Limb (tissue), 2 donors: ENCODE results near the gene TXNRD1.

Source experiments
- DNase-seq, 2 donors: peaks; one replicate each; pipeline ENCODE4 v3.0.0-alpha.2; 2016; ENCODE audit errors: extremely low spot score in 2 of 2

Gene TXNRD1

GRCh38 chr12:104299842-104300481 lies 84.4 kb downstream of the TXNRD1 start:
- no peak for DNase-seq

GRCh38 chr12:104303538-104304151 lies 88.1 kb downstream of the TXNRD1 start, which contains the start of gene EID3:
TSS of gene EID3 (plus strand) at chr12:104303739. CDS start at chr12:104303935, 196 bp downstream.
- peak; percentile 92 to 93 for DNase-seq

GRCh38 chr12:104304261-104305009 lies 88.9 kb downstream of the TXNRD1 start:
- DNase-seq = no peak

GRCh38 chr12:104305349-104305748 lies 89.8 kb downstream of the TXNRD1 start:
- DNase-seq = no peak

GRCh38 chr12:104306376-104306775 lies 90.8 kb downstream of the TXNRD1 start:
- no peak for DNase-seq

GRCh38 chr12:104306943-104307654 lies 91.5 kb downstream of the TXNRD1 start:
- no peak for DNase-seq

- no peak for DNase-seq
These were observed 92.0 kb downstream of the TXNRD1 start for GRCh38 chr12:104307655-104308000.

- no peak for DNase-seq
These were observed 93.9 kb downstream of the TXNRD1 start for GRCh38 chr12:104309446-104309993.

GRCh38 chr12:104310751-104311633 lies 95.4 kb downstream of the TXNRD1 start:
- DNase-seq = no peak

GRCh38 chr12:104312202-104312601 lies 96.6 kb downstream of the TXNRD1 start:
- DNase-seq = no peak

GRCh38 chr12:104312654-104313053 lies 97.1 kb downstream of the TXNRD1 start:
- no peak for DNase-seq

GRCh38 chr12:104313568-104314241 lies 98.1 kb downstream of the TXNRD1 start:
- no peak for DNase-seq

GRCh38 chr12:104314242-104314614 lies 98.6 kb downstream of the TXNRD1 start:
- DNase-seq = no peak

GRCh38 chr12:104315326-104316224 lies 100.0 kb downstream of the TXNRD1 start:
- no peak for DNase-seq

GRCh38 chr12:104316936-104317335 lies 101.4 kb downstream of the TXNRD1 start:
- DNase-seq = no peak

- no peak for DNase-seq
These were observed 102.1 kb downstream of the TXNRD1 start for GRCh38 chr12:104317538-104318210.

- no peak for DNase-seq
These were observed 103.4 kb downstream of the TXNRD1 start for GRCh38 chr12:104319028-104319427.

GRCh38 chr12:104319918-104320626 lies 104.5 kb downstream of the TXNRD1 start:
- DNase-seq = no peak
